Measurements from ENCODE around the gene MYO9B. TPM values are rescaled to one million over a fixed set of nuclear protein-coding genes. Genes with fewer than 3 reads are reported as not detected.
"Not testable (repeated sequence)": the region's sequence is repeated elsewhere in the genome, so short reads cannot be mapped to it uniquely, and the experiment has no call there.

The MYO9B gene
- polyA plus RNA-seq, 2 of the 4 experiments (the other 2 are of a cell fraction), result 13.0 to 27.7 TPM

GRCh38 chr19:17138937-17139598 lies 63.5 kb downstream of the MYO9B start:
- 87% methylated on average over 9 of the region's 10 CpGs for WGBS (ENCODE audit: missing lambda C conversion rate)
- ChIA-PET CTCF (interaction anchor here (0.6 kb wide), 1 partner anchor 86 kb away, joined by 5 read pairs; no protein-coding TSS in a partner anchor), POLR2A (no interaction called here)
- no peak for FAIRE-seq
- Histone ChIP-seq H3K4me3 (no peak overlapping the region), H3K9me3 (no peaks in the 10 kb centered on the region), H3K27ac (no peak overlapping the region), H3K4me2 (no peak overlapping the region), H3K4me1 (peaks cover 22% of the 10 kb centered on the region)
- TF ChIP-seq MAZ (IDR thresholded peaks at IDR 0.05; ENCODE audit: borderline replicate concordance, low read depth, low read length) (no peak), BCL3 (IDR thresholded peaks at IDR 0.05) (no peak), MAFK (IDR thresholded peaks at IDR 0.05; ENCODE audit: partially characterized antibody) (no peak), REST (IDR thresholded peaks at IDR 0.05) (no peak), HOXB5 (CRISPR knock-in tag; IDR thresholded peaks at IDR 0.05) (no peak), EP300 (IDR thresholded peaks at IDR 0.05) (no peak), CTCF (IDR thresholded peaks at IDR 0.05) (no peak), E2F6 (IDR thresholded peaks at IDR 0.05; ENCODE audit: borderline replicate concordance, low read depth) (no peak), ESRRA (IDR thresholded peaks at IDR 0.05; ENCODE audit: borderline replicate concordance, low read length) (no peak), USF2 (IDR thresholded peaks at IDR 0.05) (no peak), JUNB (IDR thresholded peaks at IDR 0.05) (no peak), TFCP2L1 (CRISPR knock-in tag; IDR thresholded peaks at IDR 0.05) (no peak), RCOR1 (IDR thresholded peaks at IDR 0.05; ENCODE audit: low read depth, low read length) (no peak), HOXB13 (CRISPR knock-in tag; IDR thresholded peaks at IDR 0.05; ENCODE audit: low read depth) (no peak), ZNF302 (CRISPR knock-in tag; IDR thresholded peaks at IDR 0.05) (no peak), NFE2L2 (conservative IDR thresholded peaks at IDR 0.05; ENCODE audit: low read length) (no peak), RNF2 (IDR thresholded peaks at IDR 0.05; ENCODE audit: borderline replicate concordance, low read depth) (no peak)
- TF ChIP-seq, protein P1, sequence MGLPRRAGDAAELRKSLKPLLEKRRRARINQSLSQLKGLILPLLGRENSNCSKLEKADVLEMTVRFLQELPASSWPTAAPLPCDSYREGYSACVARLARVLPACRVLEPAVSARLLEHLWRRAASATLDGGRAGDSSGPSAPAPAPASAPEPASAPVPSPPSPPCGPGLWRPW (IDR thresholded peaks at IDR 0.05), result no peak
- TF ChIP-seq, protein P2, sequence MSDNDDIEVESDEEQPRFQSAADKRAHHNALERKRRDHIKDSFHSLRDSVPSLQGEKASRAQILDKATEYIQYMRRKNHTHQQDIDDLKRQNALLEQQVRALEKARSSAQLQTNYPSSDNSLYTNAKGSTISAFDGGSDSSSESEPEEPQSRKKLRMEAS (IDR thresholded peaks at IDR 0.05), result no peak
- no peak for DNase-seq (ENCODE audit: low read depth in 1 of 2, low spot score in 1 of 2)
- ATAC-seq, result no peak

DNA sequence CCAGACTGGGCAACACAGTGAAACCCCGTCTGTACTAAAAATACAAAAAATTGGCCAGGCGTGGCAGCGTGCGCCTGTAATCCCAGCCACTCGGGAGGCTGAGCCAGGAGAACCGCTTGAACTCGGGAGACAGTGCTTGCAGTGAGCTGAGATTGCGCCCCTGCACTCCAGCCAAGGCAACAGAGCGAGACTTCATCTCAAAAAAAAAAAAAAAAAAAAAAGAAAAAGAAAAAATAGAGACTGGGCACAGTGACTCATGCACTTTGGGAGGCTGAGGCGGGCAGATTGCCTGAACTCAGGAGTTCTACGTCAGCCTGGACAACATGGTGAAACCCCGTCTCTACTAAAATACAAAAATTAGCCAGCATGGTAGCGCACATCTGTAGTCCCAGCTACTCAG lies 69.2 kb downstream of the MYO9B start:
- WGBS (ENCODE audit: missing lambda C conversion rate), result 91% methylated on average over 13 of the region's 13 CpGs
- H3K4me2 ChIP-seq; H3K4me3 ChIP-seq; POLR2A ChIA-PET; FAIRE-seq; DNase-seq (ENCODE audit: low read depth in 1 of 2, low spot score in 1 of 2); ATAC-seq; CTCF ChIA-PET; H3K4me1 ChIP-seq; H3K9me3 ChIP-seq; H3K27ac ChIP-seq: not testable (repeated sequence)

Data from A549 (cell line).